Mammary epithelial cell (primary cell): Measurements from ENCODE around the gene CYP27A1.

Experiments
- CTCF ChIP-seq, 2 donors: IDR thresholded peaks in 1 of 2; conservative IDR thresholded peaks in 1 of 2; 2 replicates each; pipeline ENCODE4 v1.5.1; 2011 to 2012; ENCODE audit warnings: inconsistent platforms in 2 of 2, low read length in 2 of 2, mild to moderate bottlenecking in 2 of 2, control low read depth in 1 of 2, low read depth in 1 of 2; ENCODE audit not compliant: insufficient read depth in 1 of 2; ENCODE audit errors: extremely low read depth in 1 of 2
- EZH2 ChIP-seq: IDR thresholded peaks from 2 replicates; pipeline ENCODE4 v1.6.1; 2012; ENCODE audit warnings: low read length, inconsistent platforms, borderline replicate concordance

- TF ChIP-seq CTCF (conservative IDR thresholded peaks at IDR 0.05 in 1 of 2, IDR thresholded peaks at IDR 0.05 in 1 of 2; ENCODE audit: extremely low read depth in 1 of 2, insufficient read depth in 1 of 2, low read depth in 1 of 2, low read length in 2 of 2): no peak
- no peak for TF ChIP-seq EZH2
These were observed 539 bp downstream of the CYP27A1 start for GRCh38 chr2:218782528-218782844.
